Right atrium auricular region (tissue), 2 donors: ENCODE results near the gene ACE2. TPM values are rescaled to one million over a fixed set of nuclear protein-coding genes. Genes with fewer than 3 reads are reported as not detected.

Source experiments
- DNase-seq: peaks from one replicate; pipeline ENCODE4 v3.0.0-alpha.2; 2019; ENCODE audit warnings: low spot score
- H3K27ac ChIP-seq, 2 donors: fragments of 200-600 bp; sonication (generic); 1 replicate in 1 of 2; 2 replicates in 1 of 2; pipeline ENCODE4 v1.5.1; 2016 to 2019
- H3K27me3 ChIP-seq, 2 donors: fragments of 200-600 bp; sonication (generic); one replicate each; pipeline versions ENCODE4 v1.5.1 to v1.6.0; 2017 to 2019
- H3K36me3 ChIP-seq: fragments of 200-600 bp; sonication (generic); one replicate; pipeline ENCODE4 v1.5.1; 2016
- H3K4me1 ChIP-seq, 2 donors: fragments of 200-600 bp; sonication (generic); one replicate each; pipeline versions ENCODE4 v1.5.1 to v1.6.0; 2017 to 2019
- H3K4me3 ChIP-seq, 2 donors: fragments of 200-600 bp; sonication (generic); 1 replicate in 1 of 2; 2 replicates in 1 of 2; pipeline ENCODE4 v1.5.1; 2017 to 2019; ENCODE audit warnings: mild to moderate bottlenecking in 1 of 2, moderate library complexity in 1 of 2
- H3K9me3 ChIP-seq, 2 donors: fragments of 200-600 bp; sonication (generic); one replicate each; pipeline ENCODE4 v1.5.1; 2019
- CTCF ChIP-seq, 2 donors: fragments of 200-600 bp; sonication (generic); IDR thresholded peaks; one replicate each; pipeline ENCODE4 v1.5.1; 2019; ENCODE audit warnings: antibody characterized with exemption in 2 of 2
- total RNA-seq, 2 donors: library from RNA; depleted of rRNA; stranded (reverse); fragments of >200 nt; gene quantifications; one replicate each; pipeline ENCODE4 v1.1.0, GENCODE V29; 2016

Gene ACE2
- total RNA-seq, 2 donors from 2014 or later: 15.2 to 26.1 TPM

GRCh38 chrX:15643786-15644559, 43.2 kb upstream of the ACE2 start:
- Histone ChIP-seq H3K4me3 (no peak overlapping the region), H3K27me3 (no peaks in the 10 kb centered on the region), H3K9me3 (no peaks in the 10 kb centered on the region), H3K4me1 (no peaks in the 10 kb centered on the region), H3K36me3 (no peaks in the 10 kb centered on the region), H3K27ac (no peak overlapping the region)
- DNase-seq: no peak
- TF ChIP-seq CTCF (IDR thresholded peaks at IDR 0.05): no peak

- Histone ChIP-seq H3K36me3 (no peaks in the 10 kb centered on the region), H3K27me3 (no peaks in the 10 kb centered on the region), H3K9me3 (peaks cover 0 to 7% of the 10 kb centered on the region in 2 donors), H3K4me1 (no peaks in the 10 kb centered on the region), H3K27ac (no peak overlapping the region), H3K4me3 (no peak overlapping the region)
- DNase-seq: no peak
- no peak for TF ChIP-seq CTCF (IDR thresholded peaks at IDR 0.05)
Measured at GRCh38 chrX:15631637-15632036, 30.9 kb upstream of the ACE2 start.

- DNase-seq: no peak
- TF ChIP-seq CTCF (IDR thresholded peaks at IDR 0.05): no peak
- Histone ChIP-seq H3K9me3 (peaks cover 0 to 4% of the 10 kb centered on the region in 2 donors), H3K4me1 (no peaks in the 10 kb centered on the region), H3K36me3 (no peaks in the 10 kb centered on the region), H3K27me3 (no peaks in the 10 kb centered on the region), H3K4me3 (no peak overlapping the region), H3K27ac (no peak overlapping the region)
Measured at GRCh38 chrX:15623054-15623453, 22.3 kb upstream of the ACE2 start.

GRCh38 chrX:15619053-15619755, 18.4 kb upstream of the ACE2 start:
- Histone ChIP-seq H3K36me3 (no peaks in the 10 kb centered on the region), H3K27me3 (no peaks in the 10 kb centered on the region), H3K4me3 (no peak overlapping the region), H3K4me1 (no peaks in the 10 kb centered on the region), H3K27ac (no peak overlapping the region), H3K9me3 (peaks cover 0 to 2% of the 10 kb centered on the region in 2 donors)
- TF ChIP-seq CTCF (IDR thresholded peaks at IDR 0.05): no peak
- no peak for DNase-seq

- Histone ChIP-seq H3K4me3 (no peak overlapping the region), H3K36me3 (no peaks in the 10 kb centered on the region), H3K4me1 (no peaks in the 10 kb centered on the region), H3K27ac (no peak overlapping the region), H3K9me3 (no peaks in the 10 kb centered on the region), H3K27me3 (no peaks in the 10 kb centered on the region)
- DNase-seq: no peak
- TF ChIP-seq CTCF (IDR thresholded peaks at IDR 0.05): no peak
Measured at GRCh38 chrX:15617111-15617510, 16.4 kb upstream of the ACE2 start.
